Limb (tissue), 2 donors: Measurements from ENCODE around the gene XG.
A peak's percentile ranks its signal among the peaks of the same experiment; 100 is the strongest.

Source experiments
- DNase-seq, 2 donors: peaks; one replicate each; pipeline ENCODE4 v3.0.0-alpha.2; 2016; ENCODE audit errors: extremely low spot score in 2 of 2

Gene XG

GRCh38 chrX:2819345-2820135 lies 67.7 kb downstream of the XG start:
- no peak for DNase-seq

DNA sequence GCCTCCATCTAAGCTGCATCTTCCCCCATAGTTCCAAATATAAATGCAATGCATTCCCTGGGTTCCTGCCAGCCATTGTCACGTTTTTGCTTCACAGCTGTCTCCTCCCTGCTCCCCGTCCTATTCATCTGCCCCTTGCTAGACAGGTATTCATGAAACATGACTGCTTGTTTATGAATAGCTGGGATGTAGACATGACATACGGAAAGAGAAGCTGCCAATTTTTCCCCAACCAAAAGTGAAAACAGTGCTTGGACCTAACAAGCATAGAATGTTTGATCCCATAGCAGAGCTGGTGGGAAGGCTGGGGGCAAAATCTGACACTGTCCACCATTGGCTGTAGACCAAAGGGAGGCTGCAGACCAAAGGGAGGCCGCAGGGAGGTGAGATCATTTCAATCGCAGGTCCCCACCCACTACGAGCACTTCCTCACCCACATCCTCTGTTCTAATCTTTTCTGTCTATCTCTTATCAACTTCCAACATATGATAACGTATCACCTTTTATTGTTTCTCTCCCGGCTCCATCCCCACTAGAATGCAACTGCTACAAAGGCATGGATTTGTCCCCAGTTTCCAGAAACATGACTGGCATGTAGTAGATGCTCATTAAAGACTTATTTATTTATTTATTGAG lies 68.4 kb downstream of the XG start:
- no peak for DNase-seq

DNA sequence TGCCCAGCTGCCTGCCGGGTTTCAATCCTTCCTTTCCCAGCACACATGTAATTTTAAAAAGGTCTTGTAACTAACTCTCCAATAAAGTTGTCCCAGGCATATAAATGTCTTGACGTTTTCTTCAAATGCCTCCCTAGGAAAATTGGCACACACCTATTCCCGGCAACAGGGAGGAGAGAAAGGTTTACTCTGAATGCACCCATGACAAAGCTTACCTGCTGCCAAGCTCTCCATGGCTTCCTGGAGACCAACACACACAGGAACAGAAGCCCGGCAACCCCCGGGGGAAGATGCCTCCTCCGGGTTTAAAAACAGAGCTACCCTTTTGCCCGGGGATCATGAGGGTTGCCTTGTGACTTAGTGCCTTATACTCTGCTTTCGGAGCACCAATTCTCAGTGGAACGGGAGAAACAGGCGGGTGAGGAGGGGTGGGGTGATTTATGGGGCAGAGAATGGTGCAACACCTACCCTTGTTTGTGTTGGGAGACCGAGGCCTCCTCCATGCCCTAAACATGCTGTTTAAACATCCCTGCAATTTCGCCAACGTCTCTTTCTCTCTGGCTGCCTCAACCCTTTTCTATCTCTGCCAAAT lies 72.1 kb downstream of the XG start:
- no peak for DNase-seq

DNA sequence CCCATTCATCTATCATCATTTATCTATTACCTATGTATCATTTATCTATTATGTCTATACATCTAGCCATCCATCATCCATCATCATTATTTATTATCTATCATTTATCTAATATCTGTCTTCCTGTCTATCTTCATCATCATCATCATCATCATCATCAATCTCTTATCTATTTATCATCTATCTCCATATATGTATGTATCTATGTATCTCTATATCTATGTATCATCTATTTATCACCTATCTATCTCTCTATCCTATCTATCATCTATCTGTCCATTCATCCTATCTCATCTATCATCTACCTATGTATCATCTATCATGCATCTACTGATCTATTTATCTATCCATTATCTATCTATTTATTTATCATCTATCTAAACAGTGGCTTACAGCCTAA lies 73.0 kb downstream of the XG start:
- no peak for DNase-seq

DNA sequence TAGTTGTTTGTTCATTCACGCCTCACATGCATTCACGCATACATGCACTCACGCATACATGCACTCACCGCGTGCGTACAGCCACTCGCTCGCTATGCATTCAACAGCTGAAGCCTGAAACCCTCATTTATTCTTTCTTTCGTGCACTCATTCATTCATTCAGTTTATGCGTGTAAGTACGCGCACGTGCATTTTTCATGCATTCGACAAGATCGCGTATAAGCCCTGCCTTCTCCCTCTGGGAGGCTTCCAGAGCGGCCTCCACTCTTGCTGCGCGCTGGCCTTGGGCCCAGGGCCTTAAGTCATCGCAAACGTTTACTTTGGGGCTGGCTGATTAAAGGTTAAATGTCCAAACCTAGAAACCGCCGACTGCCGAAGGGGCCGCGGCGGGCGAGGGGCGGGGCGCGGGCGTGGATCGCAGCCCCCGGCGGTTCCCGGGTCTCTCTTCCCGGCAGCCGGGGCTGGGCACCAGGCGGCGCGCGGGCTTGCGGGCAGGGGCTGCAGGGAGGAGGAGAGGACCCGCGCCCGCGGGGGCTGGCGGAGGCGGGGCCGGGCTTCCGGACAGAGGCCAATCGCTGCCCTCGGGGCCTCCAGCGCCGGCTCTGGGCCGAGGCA lies 76.6 kb downstream of the XG start, which contains the start of gene GYG2:
Gene GYG2, plus strand, starts transcription at position 587 of the 615 bp plus-strand sequence. CDS start 1,259 bp downstream, outside the sequence.
- peak in 1 of 2 donors; percentile 10 for DNase-seq

- DNase-seq, result peak in 1 of 2 donors; percentile 57
Measured at GRCh38 chrX:2828959-2829411, 77.1 kb downstream of the XG start.

DNA sequence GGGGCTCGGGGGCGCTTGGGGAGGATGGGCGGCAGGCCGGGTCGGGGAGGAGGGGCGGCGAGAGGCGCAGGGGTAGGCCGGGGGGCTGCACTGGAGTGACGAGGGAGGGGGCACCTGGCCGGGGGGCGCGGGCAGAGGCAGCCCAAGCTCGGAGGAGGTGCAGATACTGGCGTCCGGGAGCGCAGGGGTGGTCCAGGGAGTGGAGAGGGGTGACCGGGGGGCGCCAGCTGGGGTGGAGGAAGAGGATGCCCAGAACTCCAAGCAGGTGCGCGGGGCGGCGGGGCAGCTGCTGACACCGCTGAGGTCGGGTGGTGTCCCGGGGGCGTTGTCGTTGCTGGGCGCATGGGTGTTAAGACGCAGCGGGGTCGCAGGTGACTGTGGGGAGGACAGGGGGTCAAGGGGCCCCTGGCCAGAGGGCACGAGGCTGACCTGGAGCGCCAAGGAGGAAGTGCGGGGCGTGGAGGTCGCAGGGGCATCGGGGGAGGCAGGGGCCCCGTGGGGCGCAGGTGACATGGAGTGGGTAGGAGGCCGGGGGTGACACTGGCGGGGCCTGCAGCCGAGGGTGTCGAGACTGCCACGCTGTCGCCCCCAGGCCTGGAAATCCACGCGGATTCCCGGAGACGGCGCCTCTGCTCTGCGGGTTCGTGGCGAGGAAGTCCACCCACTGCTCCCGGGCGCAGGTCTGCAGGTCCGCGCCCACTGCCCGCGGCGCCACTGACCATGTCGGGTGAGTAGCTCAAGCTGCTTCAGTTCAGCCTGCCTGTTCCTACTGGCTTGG lies 77.8 kb downstream of the XG start:
- DNase-seq, result peak in 1 of 2 donors; percentile 36

GRCh38 chrX:2831471-2832228 lies 79.8 kb downstream of the XG start:
- DNase-seq, result no peak

DNA sequence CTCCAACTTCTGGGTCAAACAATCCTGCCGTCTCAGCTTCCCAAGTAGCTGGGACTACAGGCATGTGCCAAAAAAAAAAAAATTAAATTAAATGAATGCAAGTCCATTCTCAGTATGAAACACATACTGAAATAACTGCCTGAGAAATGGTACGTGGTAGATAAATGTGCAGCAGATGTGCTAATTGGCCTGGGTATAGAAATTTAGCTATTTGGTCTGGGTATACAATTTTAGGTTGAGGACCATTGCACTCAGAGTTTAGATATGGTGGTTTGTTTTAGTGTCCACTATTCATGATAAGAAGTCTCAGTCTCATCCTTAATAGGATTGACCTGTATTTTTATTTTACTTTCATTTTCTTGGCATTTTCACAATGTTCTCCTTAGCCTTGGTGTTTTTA lies 86.1 kb downstream of the XG start:
- no peak for DNase-seq

GRCh38 chrX:2840961-2841360 lies 89.1 kb downstream of the XG start:
- no peak for DNase-seq

GRCh38 chrX:2841537-2841936 lies 89.7 kb downstream of the XG start:
- no peak for DNase-seq

GRCh38 chrX:2846992-2847391 lies 95.2 kb downstream of the XG start:
- DNase-seq, result no peak

DNA sequence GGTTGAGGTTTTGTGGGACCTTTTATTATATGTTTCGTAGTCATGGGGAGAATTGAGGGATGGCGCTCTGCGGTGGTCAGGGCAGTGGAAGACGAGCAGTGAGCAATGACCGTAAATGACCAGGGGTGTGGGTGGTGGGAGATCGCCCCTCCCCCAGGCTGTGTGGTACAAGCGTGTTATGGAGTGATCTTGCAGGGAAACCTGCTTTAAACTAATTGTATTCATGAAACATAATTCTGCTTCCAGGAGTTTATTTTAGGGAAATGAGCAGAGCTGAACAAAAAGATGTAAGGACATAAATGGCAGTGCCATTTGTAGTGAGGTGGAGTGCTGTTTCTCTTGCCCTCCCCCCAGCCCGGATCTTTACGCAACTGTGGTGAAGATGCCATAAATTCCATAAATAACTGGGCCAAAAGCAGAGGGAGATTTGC lies 97.0 kb downstream of the XG start:
- no peak for DNase-seq

GRCh38 chrX:2854918-2855317 lies 103.1 kb downstream of the XG start:
- DNase-seq, result no peak

- DNase-seq, result no peak
Measured at GRCh38 chrX:2855761-2856160, 103.9 kb downstream of the XG start.

GRCh38 chrX:2857566-2857965 lies 105.7 kb downstream of the XG start:
- DNase-seq, result no peak

GRCh38 chrX:2859197-2859797 lies 107.5 kb downstream of the XG start:
- no peak for DNase-seq

- DNase-seq, result no peak
Measured at GRCh38 chrX:2862404-2862803, 110.6 kb downstream of the XG start.

- no peak for DNase-seq
Measured at GRCh38 chrX:2863646-2864045, 111.8 kb downstream of the XG start.
